Skeletal muscle tissue (tissue), 5 donors: ENCODE data around the gene NMRK2. TPM values are rescaled to one million over a fixed set of nuclear protein-coding genes. Genes with fewer than 3 reads are reported as not detected.
A peak's percentile ranks its signal among the peaks of the same experiment; 100 is the strongest.

Experiments used
- H3K27ac ChIP-seq: one replicate; pipeline ENCODE4 v1.7.0; 2013; ENCODE audit warnings: mild to moderate bottlenecking, low read depth, low read length, inconsistent platforms
- H3K27me3 ChIP-seq, 3 donors: one replicate each; pipeline ENCODE4 v1.7.0; 2013; ENCODE audit warnings: low read length in 3 of 3; ENCODE audit not compliant: control insufficient read depth in 3 of 3, insufficient read depth in 3 of 3
- H3K36me3 ChIP-seq, 3 donors: one replicate each; pipeline ENCODE4 v1.7.0; 2013; ENCODE audit warnings: low read length in 3 of 3; ENCODE audit not compliant: control insufficient read depth in 3 of 3, insufficient read depth in 3 of 3
- H3K4me1 ChIP-seq, 3 donors: one replicate each; pipeline ENCODE4 v1.7.0; 2013; ENCODE audit warnings: low read length in 3 of 3, mild to moderate bottlenecking in 3 of 3; ENCODE audit not compliant: control insufficient read depth in 3 of 3, insufficient read depth in 3 of 3
- H3K4me3 ChIP-seq, 3 donors: one replicate each; pipeline ENCODE4 v1.7.0; 2013; ENCODE audit warnings: low read length in 3 of 3
- H3K9ac ChIP-seq, 3 donors: one replicate each; pipeline ENCODE4 v1.7.0; 2013; ENCODE audit warnings: low read length in 3 of 3, mild to moderate bottlenecking in 3 of 3, moderate library complexity in 2 of 3, low read depth in 1 of 3
- H3K9me3 ChIP-seq, 3 donors: one replicate each; pipeline ENCODE4 v1.7.0; 2013; ENCODE audit warnings: low read length in 3 of 3; ENCODE audit not compliant: control insufficient read depth in 3 of 3
- small RNA-seq: library from RNA; depleted of rRNA; stranded (forward); fragments of <200 nt; gene quantifications from one replicate; pipeline ENCODE3, GENCODE V24; 2014
- total RNA-seq: library from RNA; depleted of rRNA; stranded (reverse); fragments of >200 nt; gene quantifications from one replicate; pipeline ENCODE4 v1.2.3, GENCODE V29; 2014
- donor health status: Osteomylitis.

NMRK2 gene
- total RNA-seq, 1 donor from 2014 or later: 48.5 TPM

DNA sequence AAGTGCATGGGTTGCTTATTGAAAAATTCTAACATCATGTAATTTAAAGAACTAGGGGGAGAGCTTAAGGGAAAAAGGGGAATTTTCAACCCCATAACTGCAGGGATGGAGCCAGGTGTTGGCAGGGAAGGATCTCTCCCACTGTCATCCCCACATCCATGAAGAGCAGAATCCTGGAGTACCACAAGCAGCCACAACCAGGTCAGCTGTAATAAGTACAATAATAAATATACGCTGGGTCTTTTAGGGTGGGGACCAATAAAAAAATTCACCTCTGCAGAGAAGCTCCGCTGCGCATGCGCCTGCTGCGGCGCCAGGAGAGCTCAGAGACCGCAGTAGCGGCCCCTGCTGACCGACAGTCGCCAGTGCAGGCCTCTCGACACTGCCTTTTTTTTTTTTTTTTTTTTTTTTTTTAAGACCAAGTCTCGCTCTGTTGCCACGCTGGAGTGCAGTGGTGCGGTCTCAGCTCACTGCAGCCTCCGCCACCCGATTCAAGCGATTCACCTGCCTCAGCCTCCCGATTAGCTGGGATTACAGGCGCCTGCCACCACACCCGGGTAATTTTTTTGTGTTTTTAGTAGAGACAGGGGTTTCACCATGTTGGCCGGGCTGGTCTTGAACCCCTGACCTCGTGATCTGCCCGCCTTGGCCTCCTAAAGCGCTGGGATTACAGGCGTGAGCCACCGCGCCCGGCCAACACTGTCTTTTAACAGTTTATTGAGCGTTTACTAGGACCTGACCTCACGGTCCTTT is 54.9 kb downstream of the NMRK2 start:
- H3K36me3 ChIP-seq: peaks cover 15 to 18% (median 16%) of the 10 kb centered on the region in 3 donors
- H3K4me3 ChIP-seq: peak overlapping the region in 1 of 3 donors; percentile 16
- no peaks in the 10 kb centered on the region for H3K9me3 ChIP-seq
- peak overlapping the region in 2 of 3 donors; percentile 0 to 62 for H3K9ac ChIP-seq
- no peaks in the 10 kb centered on the region for H3K27me3 ChIP-seq
- no peak overlapping the region for H3K27ac ChIP-seq
- H3K4me1 ChIP-seq: peaks cover 39 to 42% (median 40%) of the 10 kb centered on the region in 3 donors

DNA sequence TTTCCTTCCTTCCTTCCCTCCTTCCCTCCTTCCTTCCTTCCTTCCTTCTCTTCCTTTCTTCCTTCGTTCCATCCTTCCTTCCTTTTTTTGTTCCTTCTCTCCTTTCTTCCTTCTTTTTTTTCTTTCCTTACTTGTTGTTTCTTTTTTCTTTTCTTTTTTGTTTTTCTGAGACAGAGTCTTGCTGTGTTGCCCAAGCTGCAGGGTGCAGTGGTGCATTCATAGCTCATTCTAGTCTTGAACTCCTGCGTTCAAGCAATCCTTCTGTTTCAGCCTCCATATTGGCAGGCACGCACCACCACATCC is 57.9 kb downstream of the NMRK2 start:
- H3K27ac ChIP-seq: no peak overlapping the region
- H3K36me3 ChIP-seq: no peaks in the 10 kb centered on the region
- no peaks in the 10 kb centered on the region for H3K9me3 ChIP-seq
- H3K27me3 ChIP-seq: no peaks in the 10 kb centered on the region
- H3K4me1 ChIP-seq: peaks cover 14 to 19% (median 19%) of the 10 kb centered on the region in 3 donors
- H3K4me3 ChIP-seq: no peak overlapping the region
- H3K9ac ChIP-seq: no peak overlapping the region

Small RNA genes within 50 kb of the gene (small RNA-seq; reads per million reads assigned to genes)
- gene RN7SL202P: not detected
- 6.5 reads per million, percentile 91 among the genes with 10 or more reads in this experiment for gene SNORD37

Other genes with a start within 250 kb of the NMRK2 start
- gene PIP5K1C, start 232.6 kb upstream of the NMRK2 start, total RNA-seq: 6.3 TPM
- gene TJP3, start 224.7 kb upstream of the NMRK2 start, total RNA-seq: not detected
- gene APBA3, start 171.4 kb upstream of the NMRK2 start, total RNA-seq: 9.4 TPM
- 34.4 TPM for gene MRPL54, start 170.4 kb upstream of the NMRK2 start, total RNA-seq
- not detected for gene RAX2, start 160.8 kb upstream of the NMRK2 start, total RNA-seq
- gene MATK, start 146.7 kb upstream of the NMRK2 start, total RNA-seq: 0.52 TPM
- gene ZFR2, start 64.0 kb upstream of the NMRK2 start, total RNA-seq: not detected
- gene ATCAY, start 52.4 kb upstream of the NMRK2 start, total RNA-seq: under 0.01 TPM
- 63.7 TPM for gene DAPK3, start 38.0 kb downstream of the NMRK2 start, total RNA-seq
- 4,276 TPM for gene EEF2, start 52.4 kb downstream of the NMRK2 start, total RNA-seq
- 19.3 TPM for gene PIAS4, start 74.7 kb downstream of the NMRK2 start, total RNA-seq
- 4.2 TPM for gene ZBTB7A, start 133.8 kb downstream of the NMRK2 start, total RNA-seq
- 114 TPM for gene MAP2K2, start 191.1 kb downstream of the NMRK2 start, total RNA-seq
- not detected for gene CREB3L3, start 220.6 kb downstream of the NMRK2 start, total RNA-seq
- 9.9 TPM for gene SIRT6, start 249.5 kb downstream of the NMRK2 start, total RNA-seq
- not detected for gene ANKRD24, start 249.6 kb downstream of the NMRK2 start, total RNA-seq